SK-N-SH (cell line): ENCODE measurements around the gene PPP1R37. TPM values are rescaled to one million over a fixed set of nuclear protein-coding genes. Genes with fewer than 3 reads are reported as not detected.
A peak's percentile ranks its signal among the peaks of the same experiment; 100 is the strongest.

Source experiments
- CTCF ChIA-PET: fragments of 300-600, 350-600 bp; formaldehyde crosslinking; extraction: SDS; loops from one replicate; lab custom pipeline; 2021; lab: Yijun Ruan, JAX
- POLR2A ChIA-PET: fragments of 350-600 bp; sonication (Branson Sonifier 250); formaldehyde crosslinking; extraction: SDS; loops from one replicate; lab custom pipeline; 2020; ENCODE audit warnings: antibody characterized with exemption, inconsistent platforms; lab: Yijun Ruan, JAX
- DNase-seq: peaks from one replicate; pipeline ENCODE4 v3.0.0; 2012
- H2AFZ ChIP-seq: fragments of 200-600 bp; sonication (generic); 2 replicates; pipeline ENCODE4 v1.8.1; 2016; ENCODE audit warnings: antibody characterized with exemption, mild to moderate bottlenecking, low read depth
- H3F3A ChIP-seq: fragments of 200-600 bp; sonication (generic); replicated peaks from 2 replicates; pipeline ENCODE3; 2016; ENCODE audit warnings: antibody characterized with exemption, mild to moderate bottlenecking; ENCODE audit not compliant: insufficient read depth
- H3K27ac ChIP-seq, 2 experiments: fragments of 200-500 bp in 1 of 2; fragments of 200-600 bp in 1 of 2; sonication (Bioruptor generic) in 1 of 2; sonication (generic), shearing (Covaris generic) in 1 of 2; 2 replicates each; pipeline versions ENCODE4 v1.5.1 to v1.6.1; 2014 to 2016; ENCODE audit warnings: low read depth in 2 of 2, inconsistent platforms in 1 of 2, low read length in 1 of 2, mild to moderate bottlenecking in 1 of 2, mixed read lengths in 1 of 2
- H3K27me3 ChIP-seq: fragments of 200-600 bp; sonication (generic), shearing (Covaris generic); 2 replicates; pipeline ENCODE4 v1.6.1; 2016; ENCODE audit warnings: mixed run types; ENCODE audit not compliant: insufficient read depth
- H3K36me3 ChIP-seq, 2 experiments: fragments of 200-500 bp in 1 of 2; fragments of 200-600 bp in 1 of 2; sonication (Bioruptor generic) in 1 of 2; sonication (generic) in 1 of 2; replicated peaks in 1 of 2; 2 replicates each; pipeline versions ENCODE3 to v1.5.1; 2014 to 2016; ENCODE audit warnings: low read length in 1 of 2, mild to moderate bottlenecking in 1 of 2; ENCODE audit not compliant: insufficient read depth in 2 of 2, control insufficient read depth in 1 of 2
- H3K4me1 ChIP-seq, 2 experiments: fragments of 200-500 bp in 1 of 2; fragments of 200-600 bp in 1 of 2; sonication (Bioruptor generic) in 1 of 2; sonication (generic), shearing (Covaris generic) in 1 of 2; 2 replicates each; pipeline versions ENCODE4 v1.5.1 to v1.6.1; 2014 to 2016; ENCODE audit warnings: low read depth in 1 of 2, low read length in 1 of 2, mixed run types in 1 of 2; ENCODE audit not compliant: insufficient read depth in 2 of 2, control insufficient read depth in 1 of 2
- H3K4me2 ChIP-seq: fragments of 200-600 bp; sonication (generic), shearing (Covaris generic); 2 replicates; pipeline ENCODE4 v1.6.1; 2017; ENCODE audit warnings: mixed run types
- H3K4me3 ChIP-seq, 2 experiments: fragments of 200-500 bp in 1 of 2; fragments of 200-600 bp in 1 of 2; sonication (Bioruptor generic) in 1 of 2; sonication (generic), shearing (Covaris generic) in 1 of 2; 2 replicates each; pipeline versions ENCODE4 v1.5.1 to v1.8.1; 2014 to 2016; ENCODE audit warnings: low read depth in 2 of 2, inconsistent platforms in 1 of 2, low read length in 1 of 2, mild to moderate bottlenecking in 1 of 2, mixed read lengths in 1 of 2, moderate library complexity in 1 of 2
- H3K79me2 ChIP-seq: fragments of 200-600 bp; sonication (generic); 2 replicates; pipeline ENCODE4 v1.8.1; 2017; ENCODE audit warnings: mild to moderate bottlenecking; ENCODE audit not compliant: insufficient read depth
- H3K9ac ChIP-seq: fragments of 200-600 bp; sonication (generic); 2 replicates; pipeline ENCODE4 v1.6.1; 2017; ENCODE audit warnings: mixed run types
- H3K9me2 ChIP-seq: fragments of 200-600 bp; sonication (generic); 2 replicates; pipeline ENCODE4 v1.6.1; 2017; ENCODE audit warnings: mixed run types
- H3K9me3 ChIP-seq: fragments of 200-600 bp; sonication (generic); 2 replicates; pipeline ENCODE4 v1.6.1; 2017; ENCODE audit warnings: mixed run types, mild to moderate bottlenecking, moderate library complexity
- H4K20me1 ChIP-seq: fragments of 200-600 bp; sonication (generic); 2 replicates; pipeline ENCODE4 v1.6.1; 2017; ENCODE audit warnings: mild to moderate bottlenecking, mixed run types; ENCODE audit not compliant: insufficient read depth
- ELF1 ChIP-seq: IDR thresholded peaks from 2 replicates; pipeline ENCODE4 v1.4.0; 2012
- FOXJ3 ChIP-seq: sonication (generic); formaldehyde crosslinking; IDR thresholded peaks from 2 replicates; pipeline ENCODE4 v1.5.1; 2020; ENCODE audit warnings: mild to moderate bottlenecking, missing genetic modification reagents
- GATA2 ChIP-seq: sonication (generic); formaldehyde crosslinking; IDR thresholded peaks from 2 replicates; pipeline ENCODE4 v1.5.0; 2020; ENCODE audit warnings: mild to moderate bottlenecking, missing genetic modification reagents
- NFIC ChIP-seq: IDR thresholded peaks from 2 replicates; pipeline ENCODE4 v1.4.0; 2012; ENCODE audit warnings: borderline replicate concordance
- RAD21 ChIP-seq: IDR thresholded peaks from 2 replicates; pipeline ENCODE4 v1.6.1; 2012; ENCODE audit warnings: mild to moderate bottlenecking, low read length
- SIN3A ChIP-seq: IDR thresholded peaks from 2 replicates; pipeline ENCODE4 v1.6.1; 2012; ENCODE audit warnings: low read depth, mild to moderate bottlenecking, low read length, moderate library complexity, borderline replicate concordance
- SMC3 ChIP-seq: IDR thresholded peaks from 2 replicates; pipeline ENCODE4 v1.6.1; 2012; ENCODE audit warnings: low read depth, low read length, improper control_type of control experiment
- TEAD4 ChIP-seq: IDR thresholded peaks from 2 replicates; pipeline ENCODE4 v1.4.0; 2012; ENCODE audit warnings: mild to moderate bottlenecking, borderline replicate concordance; ENCODE audit not compliant: insufficient read depth
- WGBS: methylation state at CpG from one replicate; pipeline ENCODE4 v1.1.6; 2017; ENCODE audit warnings: low lambda C conversion rate; 5-methylcytosine and 5-hydroxymethylcytosine counted together
- polyA plus RNA-seq, 3 experiments: library from polyadenylated mRNA; depleted of rRNA; stranded (reverse); fragments of >200 nt; gene quantifications; 2 replicates each; pipeline ENCODE4 v1.2.3, GENCODE V29; 2012
- TF ChIP-seq, protein P1 (sequence below): fragments of 150-350 bp; IDR thresholded peaks from 2 replicates; pipeline ENCODE4 v1.6.1; 2016; ENCODE audit warnings: mild to moderate bottlenecking, low read depth, low read length
- TF ChIP-seq, protein P2 (sequence below): fragments of 200-600 bp; sonication (generic); IDR thresholded peaks from 2 replicates; pipeline ENCODE4 v1.6.1; 2017; ENCODE audit warnings: antibody characterized with exemption, mild to moderate bottlenecking, moderate library complexity

The PPP1R37 gene
- polyA plus RNA-seq, 1 of the 3 experiments (the other 2 are of a cell fraction), result 24.4 TPM

DNA sequence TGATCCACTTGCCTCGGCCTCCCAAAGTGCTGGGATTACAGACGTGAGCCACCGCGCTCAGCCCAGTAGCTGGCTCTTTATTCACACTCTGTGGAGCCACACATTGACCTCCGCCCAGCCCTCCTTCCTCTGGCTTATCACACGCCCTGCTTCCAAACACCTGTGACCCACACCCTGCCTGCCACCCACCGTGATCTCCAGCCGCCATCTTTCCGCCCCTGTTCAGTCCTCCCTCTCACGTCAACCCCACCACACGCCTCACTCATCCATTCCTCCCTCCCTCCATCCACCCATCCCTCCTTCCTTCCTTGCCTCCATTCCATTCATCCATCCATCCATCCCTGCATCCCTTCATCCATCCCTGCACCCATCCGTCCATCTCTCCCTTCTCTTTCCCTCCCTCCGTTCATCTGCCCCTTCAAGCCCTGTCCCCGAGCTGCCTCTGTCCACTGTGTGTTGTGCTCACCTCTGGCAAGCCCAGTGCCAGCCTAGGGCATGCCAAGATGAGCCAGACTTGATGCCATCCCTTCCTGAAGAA is 34.3 kb upstream of the PPP1R37 start:
- Histone ChIP-seq H3F3A (peaks cover 2% of the 10 kb centered on the region), H3K4me3 (no peak overlapping the region), H3K9me3 (no peaks in the 10 kb centered on the region), H4K20me1 (peaks cover 11% of the 10 kb centered on the region), H3K9me2 (no peaks in the 10 kb centered on the region), H3K9ac (no peak overlapping the region), H3K27ac (no peak overlapping the region), H3K79me2 (peaks cover 23% of the 10 kb centered on the region; the same call in 1 of the 2 replicates), H2AFZ (no peak overlapping the region), H3K4me2 (no peak overlapping the region), H3K27me3 (no peaks in the 10 kb centered on the region), H3K36me3 (peaks cover 44 to 72% of the 10 kb centered on the region in 2 experiments), H3K4me1 (no peaks in the 10 kb centered on the region)
- ChIA-PET CTCF (interaction anchor here (0.6 to 3.2 kb wide), 32 partner anchors 8 to 201 kb away, joined by 3 to 43 read pairs (median 4); partner anchors contain the start of genes CLASRP, GEMIN7, PPP1R37 and RELB), POLR2A (interaction anchor here (1.1 to 1.2 kb wide), 2 partner anchors 10 to 20 kb away, joined by 3 read pairs; partner anchors contain the start of gene CLASRP)
- WGBS, result 96% methylated on average over 14 of the region's 14 CpGs
- TF ChIP-seq, protein P1, sequence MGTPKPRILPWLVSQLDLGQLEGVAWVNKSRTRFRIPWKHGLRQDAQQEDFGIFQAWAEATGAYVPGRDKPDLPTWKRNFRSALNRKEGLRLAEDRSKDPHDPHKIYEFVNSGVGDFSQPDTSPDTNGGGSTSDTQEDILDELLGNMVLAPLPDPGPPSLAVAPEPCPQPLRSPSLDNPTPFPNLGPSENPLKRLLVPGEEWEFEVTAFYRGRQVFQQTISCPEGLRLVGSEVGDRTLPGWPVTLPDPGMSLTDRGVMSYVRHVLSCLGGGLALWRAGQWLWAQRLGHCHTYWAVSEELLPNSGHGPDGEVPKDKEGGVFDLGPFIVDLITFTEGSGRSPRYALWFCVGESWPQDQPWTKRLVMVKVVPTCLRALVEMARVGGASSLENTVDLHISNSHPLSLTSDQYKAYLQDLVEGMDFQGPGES, result no peak
- TF ChIP-seq ELF1 (no peak), GATA2 (CRISPR knock-in tag) (no peak), NFIC (no peak), TEAD4 (no peak), SIN3A (no peak)
- no peak for DNase-seq

DNA sequence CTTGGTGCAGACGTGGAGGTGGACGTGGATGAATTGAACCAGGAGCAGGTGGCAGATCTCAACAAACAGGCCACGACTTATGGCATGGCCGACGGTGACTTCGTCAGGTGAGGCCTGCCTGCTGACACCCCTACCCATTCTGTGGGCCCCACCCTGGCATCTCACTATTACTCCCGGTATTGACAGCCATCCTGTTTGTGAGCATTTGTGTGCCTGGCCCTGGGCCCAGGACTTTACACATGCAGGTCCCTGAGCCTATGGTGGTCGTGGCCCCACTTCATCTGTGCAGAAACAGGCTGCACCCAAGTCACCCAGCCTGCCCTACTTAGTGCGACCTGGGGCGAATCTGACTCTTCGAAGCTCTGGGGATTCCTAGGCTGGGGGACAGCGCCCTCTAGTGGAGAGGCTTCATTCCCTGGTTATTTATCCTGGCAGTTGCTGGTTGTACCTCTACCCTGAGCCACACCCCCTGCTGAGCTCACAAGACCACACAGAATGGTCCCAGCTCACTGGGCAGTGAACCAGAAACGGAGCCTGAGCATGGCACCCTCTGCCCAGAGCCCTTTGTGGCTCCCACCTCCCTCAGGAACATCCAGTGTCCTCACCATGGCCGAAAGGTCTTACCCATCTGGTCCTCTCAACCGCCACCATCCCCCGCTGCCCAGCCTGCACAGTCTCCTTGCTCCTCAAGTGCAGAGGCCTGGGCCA is 33.6 kb upstream of the PPP1R37 start:
- CTCF ChIA-PET, result interaction anchor here (0.5 to 3.2 kb wide), 40 partner anchors 9 to 286 kb away, joined by 3 to 43 read pairs (median 4); partner anchors contain the start of genes CLASRP, GEMIN7, PPP1R37 and RELB
- Histone ChIP-seq H3K9me3 (no peaks in the 10 kb centered on the region), H2AFZ (no peak overlapping the region), H3K9me2 (no peaks in the 10 kb centered on the region), H3K4me2 (no peak overlapping the region), H3K36me3 (peaks cover 38 to 75% of the 10 kb centered on the region in 2 experiments), H3K4me1 (no peaks in the 10 kb centered on the region), H3F3A (no peaks in the 10 kb centered on the region), H3K9ac (no peak overlapping the region), H3K79me2 (peaks cover 15% of the 10 kb centered on the region; the same call in 1 of the 2 replicates), H3K27me3 (no peaks in the 10 kb centered on the region), H3K4me3 (no peak overlapping the region; a peak in 1 of 4 replicates), H4K20me1 (peaks cover 11% of the 10 kb centered on the region), H3K27ac (no peak overlapping the region)
- POLR2A ChIA-PET, result interaction anchor here (1.0 to 1.2 kb wide), 3 partner anchors 9 to 21 kb away, joined by 3 read pairs; partner anchors contain the start of genes CLASRP and GEMIN7
- 71% methylated on average over 13 of the region's 16 CpGs for WGBS
- TF ChIP-seq, protein P2, sequence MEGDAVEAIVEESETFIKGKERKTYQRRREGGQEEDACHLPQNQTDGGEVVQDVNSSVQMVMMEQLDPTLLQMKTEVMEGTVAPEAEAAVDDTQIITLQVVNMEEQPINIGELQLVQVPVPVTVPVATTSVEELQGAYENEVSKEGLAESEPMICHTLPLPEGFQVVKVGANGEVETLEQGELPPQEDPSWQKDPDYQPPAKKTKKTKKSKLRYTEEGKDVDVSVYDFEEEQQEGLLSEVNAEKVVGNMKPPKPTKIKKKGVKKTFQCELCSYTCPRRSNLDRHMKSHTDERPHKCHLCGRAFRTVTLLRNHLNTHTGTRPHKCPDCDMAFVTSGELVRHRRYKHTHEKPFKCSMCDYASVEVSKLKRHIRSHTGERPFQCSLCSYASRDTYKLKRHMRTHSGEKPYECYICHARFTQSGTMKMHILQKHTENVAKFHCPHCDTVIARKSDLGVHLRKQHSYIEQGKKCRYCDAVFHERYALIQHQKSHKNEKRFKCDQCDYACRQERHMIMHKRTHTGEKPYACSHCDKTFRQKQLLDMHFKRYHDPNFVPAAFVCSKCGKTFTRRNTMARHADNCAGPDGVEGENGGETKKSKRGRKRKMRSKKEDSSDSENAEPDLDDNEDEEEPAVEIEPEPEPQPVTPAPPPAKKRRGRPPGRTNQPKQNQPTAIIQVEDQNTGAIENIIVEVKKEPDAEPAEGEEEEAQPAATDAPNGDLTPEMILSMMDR, result peak; percentile 93
- TF ChIP-seq FOXJ3 (CRISPR knock-in tag) (no peak), SMC3 (peak; percentile 51), RAD21 (peak; percentile 67)
- DNase-seq, result peak; percentile 87
